DMS153 treated with DMSO at 0.1 percent for 48 hours (cell line): ENCODE measurements around the gene UCN.
"Not testable (repeated sequence)": the region's sequence is repeated elsewhere in the genome, so short reads cannot be mapped to it uniquely, and the experiment has no call there.

Experiments used
- DNase-seq: peaks from one replicate; lab custom pipeline; 2025; ENCODE audit not compliant: unreplicated experiment; lab: John Stamatoyannopoulos, UW

Gene UCN

GRCh38 chr2:27285481-27285880 lies 22.8 kb downstream of the UCN start:
- no peak for DNase-seq

GRCh38 chr2:27284996-27285395 lies 23.2 kb downstream of the UCN start:
- no peak for DNase-seq

- DNase-seq: no peak
Observed at GRCh38 chr2:27282892-27283291, 25.4 kb downstream of the UCN start.

GRCh38 chr2:27281855-27282559 lies 26.2 kb downstream of the UCN start, which contains the start of gene TRIM54:
Gene TRIM54 (plus strand): TSS chr2:27282429. CDS start chr2:27282732, 303 bp downstream.
- no peak for DNase-seq

- DNase-seq: no peak
Observed at GRCh38 chr2:27281442-27281841, 26.8 kb downstream of the UCN start.

- no peak for DNase-seq
Observed at GRCh38 chr2:27280826-27281225, 27.4 kb downstream of the UCN start.

- no peak for DNase-seq
Observed at GRCh38 chr2:27278010-27278409, 30.2 kb downstream of the UCN start.

GRCh38 chr2:27275211-27276150 lies 32.8 kb downstream of the UCN start, which contains the start of gene DNAJC5G:
Gene DNAJC5G (plus strand): TSS chr2:27275433. CDS start chr2:27276729, 1,296 bp downstream.
- no peak for DNase-seq

- not testable (repeated sequence) for DNase-seq
Observed at GRCh38 chr2:27272537-27273522, 35.4 kb downstream of the UCN start.

GRCh38 chr2:27271631-27272340 lies 36.5 kb downstream of the UCN start:
- DNase-seq: no peak

- DNase-seq: no peak
Observed at GRCh38 chr2:27270670-27271069, 37.6 kb downstream of the UCN start.

GRCh38 chr2:27270131-27270530 lies 38.1 kb downstream of the UCN start:
- no peak for DNase-seq

- DNase-seq: not testable (repeated sequence)
Observed at GRCh38 chr2:27268296-27268695, 39.9 kb downstream of the UCN start.

- DNase-seq: no peak
Observed at GRCh38 chr2:27265536-27265870, 42.7 kb downstream of the UCN start.

- DNase-seq: peak; percentile 37
Observed at GRCh38 chr2:27264753-27265535, 43.3 kb downstream of the UCN start.

GRCh38 chr2:27264253-27264752 lies 43.9 kb downstream of the UCN start:
- no peak for DNase-seq

GRCh38 chr2:27263287-27264252 lies 44.7 kb downstream of the UCN start:
- DNase-seq: no peak
